OCI-LY3 (cell line): ENCODE results near the gene ZRANB2.

Source experiments
- CTCF ChIP-seq: fragments of 200-600, 300-600 bp; sonication (generic); IDR thresholded peaks from 2 replicates; pipeline ENCODE4 v1.5.1; 2014; ENCODE audit warnings: antibody characterized with exemption, low read length, low read depth
- EZH2phosphoT487 ChIP-seq: fragments of 200-600 bp; shearing (Covaris generic); IDR thresholded peaks from 2 replicates; pipeline ENCODE4 v1.6.1; 2018; ENCODE audit warnings: antibody characterized with exemption, mixed run types, low read depth

DNA sequence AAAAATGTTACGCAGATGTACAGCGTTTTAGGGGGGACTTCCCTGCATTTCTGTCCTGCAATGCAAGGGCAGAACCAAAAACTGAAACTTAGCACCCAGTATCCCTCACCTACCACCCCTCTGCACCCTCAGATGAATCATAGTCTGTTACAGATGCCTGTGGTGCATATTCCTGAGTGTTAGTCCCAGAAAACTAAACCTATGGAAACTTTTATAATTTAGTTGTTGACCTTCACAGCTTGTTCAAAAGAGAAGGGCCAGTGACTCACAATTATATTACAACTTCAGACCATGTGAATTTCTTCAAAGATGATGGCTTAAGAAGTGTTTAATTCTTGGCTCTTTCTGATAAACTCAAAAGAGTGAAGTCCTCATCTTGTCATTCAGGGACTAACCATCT, 39.0 kb downstream of the ZRANB2 start:
- TF ChIP-seq CTCF (no peak), EZH2phosphoT487 (no peak)
